Neuron (in vitro differentiated cells): Measurements from ENCODE around the gene MORN5.

Experiments used
- H2AFZ ChIP-seq: one replicate; pipeline ENCODE4 v1.6.1; 2013; ENCODE audit warnings: low read depth, mild to moderate bottlenecking, inconsistent platforms, low read length, moderate library complexity
- H3K27me3 ChIP-seq: one replicate; pipeline ENCODE4 v1.6.1; 2013; ENCODE audit warnings: low read length; ENCODE audit not compliant: insufficient read depth
- H3K36me3 ChIP-seq: one replicate; pipeline ENCODE4 v1.6.1; 2013; ENCODE audit warnings: low read length; ENCODE audit not compliant: insufficient read depth
- H3K4me1 ChIP-seq: one replicate; pipeline ENCODE4 v1.6.1; 2013; ENCODE audit warnings: low read length; ENCODE audit not compliant: insufficient read depth
- H3K4me3 ChIP-seq: 2 replicates; pipeline ENCODE4 v1.5.1; 2013; ENCODE audit warnings: mild to moderate bottlenecking, low read length, moderate library complexity
- H3K9me3 ChIP-seq: one replicate; pipeline ENCODE4 v1.6.1; 2013; ENCODE audit warnings: low read length

Gene MORN5

GRCh38 chr9:122228568-122229484 lies 69.1 kb downstream of the MORN5 start, which contains the start of gene LHX6:
Gene LHX6, minus strand, starts transcription at chr9:122228957. Its CDS starts 217 bp downstream, at chr9:122228740.
- Histone ChIP-seq H3K4me3 (peak within 1 kb of the TSS; percentile 8), H3K4me1 (peaks cover 13% of the 10 kb centered on the region), H3K36me3 (no peaks in the 10 kb centered on the region), H2AFZ (peak within 1 kb of the TSS; percentile 49), H3K27me3 (peaks cover 93% of the 10 kb centered on the region), H3K9me3 (no peaks in the 10 kb centered on the region)

DNA sequence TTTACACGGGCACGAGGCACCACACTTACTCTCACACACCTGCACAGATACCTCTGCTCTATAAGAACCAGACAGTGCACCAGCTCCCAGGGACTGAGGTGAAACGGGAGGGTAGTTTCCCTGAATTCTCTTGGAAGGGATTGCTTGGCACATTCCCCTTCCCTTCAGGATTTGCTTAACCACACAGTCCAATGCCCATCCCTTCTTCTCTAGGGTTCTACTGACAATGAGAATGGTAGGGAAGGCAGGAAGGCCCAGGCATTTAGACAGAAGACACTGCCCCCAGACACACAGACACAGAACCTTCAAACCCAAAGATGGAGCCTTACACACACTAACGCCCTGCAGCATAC lies 69.8 kb downstream of the MORN5 start:
- Histone ChIP-seq H3K36me3 (no peaks in the 10 kb centered on the region), H3K9me3 (no peaks in the 10 kb centered on the region), H3K27me3 (peaks cover 93% of the 10 kb centered on the region), H2AFZ (no peak overlapping the region), H3K4me1 (peaks cover 13% of the 10 kb centered on the region), H3K4me3 (no peak overlapping the region)

GRCh38 chr9:122232796-122233306 lies 73.1 kb downstream of the MORN5 start:
- H3K9me3 ChIP-seq: no peaks in the 10 kb centered on the region
- H2AFZ ChIP-seq: no peak overlapping the region
- H3K4me3 ChIP-seq: no peak overlapping the region
- H3K27me3 ChIP-seq: peaks cover 64% of the 10 kb centered on the region
- peaks cover 7% of the 10 kb centered on the region for H3K4me1 ChIP-seq
- no peaks in the 10 kb centered on the region for H3K36me3 ChIP-seq

- Histone ChIP-seq H3K9me3 (no peaks in the 10 kb centered on the region), H3K4me3 (no peak overlapping the region), H2AFZ (no peak overlapping the region), H3K4me1 (no peaks in the 10 kb centered on the region), H3K36me3 (no peaks in the 10 kb centered on the region), H3K27me3 (peaks cover 53% of the 10 kb centered on the region)
These were observed 74.5 kb downstream of the MORN5 start for GRCh38 chr9:122234022-122234748.

- peaks cover 28% of the 10 kb centered on the region for H3K27me3 ChIP-seq
- H3K4me3 ChIP-seq: no peak overlapping the region
- no peak overlapping the region for H2AFZ ChIP-seq
- peaks cover 19% of the 10 kb centered on the region for H3K36me3 ChIP-seq
- no peaks in the 10 kb centered on the region for H3K4me1 ChIP-seq
- no peaks in the 10 kb centered on the region for H3K9me3 ChIP-seq
These were observed 77.0 kb downstream of the MORN5 start for GRCh38 chr9:122236681-122237080.

DNA sequence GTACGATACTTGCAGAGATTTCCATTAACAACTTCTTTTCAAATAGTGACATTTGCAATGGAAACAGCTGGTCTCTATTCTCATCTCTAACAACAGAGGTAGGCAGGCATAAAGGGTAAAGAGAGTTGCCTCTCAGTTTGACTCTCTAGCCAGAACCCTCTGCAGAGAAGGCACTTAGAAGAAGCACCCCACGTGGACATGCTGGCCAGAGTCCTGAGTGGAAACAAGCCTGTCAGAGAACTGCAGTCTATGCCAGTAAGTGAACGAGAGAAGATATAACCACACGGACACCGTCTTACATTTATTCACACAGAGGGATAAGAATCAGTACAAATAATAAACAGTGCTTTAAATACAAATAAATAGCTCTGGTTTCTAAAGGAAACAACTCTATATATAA lies 80.0 kb downstream of the MORN5 start:
- no peaks in the 10 kb centered on the region for H3K9me3 ChIP-seq
- peaks cover 1% of the 10 kb centered on the region for H3K27me3 ChIP-seq
- no peak overlapping the region for H2AFZ ChIP-seq
- peaks cover 45% of the 10 kb centered on the region for H3K36me3 ChIP-seq
- H3K4me1 ChIP-seq: no peaks in the 10 kb centered on the region
- no peak overlapping the region for H3K4me3 ChIP-seq

DNA sequence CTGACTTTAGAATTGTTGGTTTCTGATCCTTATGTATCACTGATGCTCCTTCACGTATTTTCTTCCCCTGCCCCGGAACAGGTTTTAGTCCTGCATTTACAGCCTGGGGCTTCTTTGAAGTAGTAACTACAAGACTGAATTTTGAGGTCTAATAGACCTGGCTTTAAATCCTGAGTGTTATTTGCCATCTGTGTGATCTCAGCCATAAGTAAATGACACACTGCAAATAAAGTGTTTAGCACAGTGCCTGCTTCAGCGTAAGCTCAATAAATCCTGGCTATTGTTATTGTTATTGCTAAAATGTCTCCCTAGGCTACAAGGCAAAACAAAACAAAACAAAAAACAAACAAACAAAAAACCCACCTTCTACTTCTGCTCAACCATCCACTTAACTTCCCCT lies 84.6 kb downstream of the MORN5 start:
- Histone ChIP-seq H3K36me3 (peaks cover 74% of the 10 kb centered on the region), H3K4me3 (no peak overlapping the region), H2AFZ (no peak overlapping the region), H3K27me3 (no peaks in the 10 kb centered on the region), H3K9me3 (peaks cover 2% of the 10 kb centered on the region), H3K4me1 (no peaks in the 10 kb centered on the region)

GRCh38 chr9:122246666-122247065 lies 87.0 kb downstream of the MORN5 start:
- H3K9me3 ChIP-seq: peaks cover 3% of the 10 kb centered on the region
- no peak overlapping the region for H3K4me3 ChIP-seq
- no peak overlapping the region for H2AFZ ChIP-seq
- H3K27me3 ChIP-seq: no peaks in the 10 kb centered on the region
- H3K36me3 ChIP-seq: peaks cover 66% of the 10 kb centered on the region
- no peaks in the 10 kb centered on the region for H3K4me1 ChIP-seq

- Histone ChIP-seq H3K9me3 (peaks cover 3% of the 10 kb centered on the region), H3K4me3 (no peak overlapping the region), H3K4me1 (no peaks in the 10 kb centered on the region), H2AFZ (no peak overlapping the region), H3K27me3 (no peaks in the 10 kb centered on the region), H3K36me3 (peaks cover 63% of the 10 kb centered on the region)
These were observed 88.7 kb downstream of the MORN5 start for GRCh38 chr9:122248448-122248865.
